HG03095 (cell line): ENCODE measurements around the gene SRP19.
"Not testable (repeated sequence)": the region's sequence is repeated elsewhere in the genome, so short reads cannot be mapped to it uniquely, and the experiment has no call there.

Experiments
- ATAC-seq: cut with Tn5 transposase; IDR thresholded peaks from one replicate; pipeline ENCODE4 v1.9.1; 2021; ENCODE audit warnings: moderate library complexity; ENCODE audit not compliant: unreplicated experiment

The SRP19 gene

DNA sequence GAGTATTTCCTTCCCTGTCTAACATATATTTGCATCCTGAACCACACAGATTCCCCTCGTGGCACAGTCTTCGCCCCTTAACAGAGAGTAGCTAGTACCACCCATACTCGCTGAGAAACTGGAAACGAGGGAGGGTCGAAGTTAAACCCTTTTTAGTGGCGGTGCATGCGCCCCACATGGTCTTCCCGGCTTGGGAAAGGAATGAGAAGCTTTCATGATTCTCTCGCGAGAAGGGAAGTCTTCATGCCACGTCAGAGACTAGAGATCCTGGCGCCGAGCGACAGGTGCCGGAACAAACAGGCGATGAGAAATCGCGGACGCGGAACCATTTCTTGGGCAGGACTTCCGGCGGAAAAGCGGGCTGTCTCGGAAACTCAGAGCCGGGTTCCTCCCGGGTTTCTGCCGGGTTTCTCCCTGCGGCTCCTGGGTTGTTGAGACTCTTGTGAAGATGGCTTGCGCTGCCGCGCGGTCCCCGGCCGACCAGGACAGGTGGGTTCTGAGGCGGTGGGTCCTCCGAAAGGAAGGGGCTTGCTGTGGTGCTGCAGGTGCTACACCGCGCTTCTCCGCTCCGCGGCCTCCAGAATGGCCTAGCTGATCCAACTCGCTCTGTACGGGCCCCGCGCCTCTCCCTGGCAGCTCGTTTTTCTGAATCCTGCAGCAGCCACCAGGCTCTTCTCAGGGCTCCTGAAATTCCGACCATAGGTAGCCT is at the start of gene SRP19:
TSS of gene SRP19 (plus strand) at position 359 of the 709 bp plus-strand sequence. CDS start at position 449, 90 bp downstream.
- peak; percentile 99 for ATAC-seq

DNA sequence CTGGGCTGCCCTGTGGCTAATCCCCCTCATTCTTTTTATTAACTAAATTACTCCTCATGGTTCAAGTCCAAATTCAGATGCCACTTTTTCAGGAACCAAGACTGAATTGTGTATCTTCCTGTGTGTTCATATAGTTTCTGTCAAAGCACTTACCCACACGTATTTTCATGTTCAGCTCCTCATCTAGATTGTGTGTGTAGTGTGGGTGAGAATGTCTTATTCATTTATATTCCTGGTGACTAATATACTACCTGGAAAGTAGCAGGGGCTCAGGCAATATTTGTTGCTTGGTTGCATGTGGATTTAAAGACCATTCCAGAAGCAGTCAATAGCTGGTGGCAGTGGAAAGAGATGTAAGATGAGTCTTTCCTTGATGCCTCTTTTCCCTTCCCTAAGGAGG is 48.5 kb upstream of the SRP19 start:
- ATAC-seq: no peak

DNA sequence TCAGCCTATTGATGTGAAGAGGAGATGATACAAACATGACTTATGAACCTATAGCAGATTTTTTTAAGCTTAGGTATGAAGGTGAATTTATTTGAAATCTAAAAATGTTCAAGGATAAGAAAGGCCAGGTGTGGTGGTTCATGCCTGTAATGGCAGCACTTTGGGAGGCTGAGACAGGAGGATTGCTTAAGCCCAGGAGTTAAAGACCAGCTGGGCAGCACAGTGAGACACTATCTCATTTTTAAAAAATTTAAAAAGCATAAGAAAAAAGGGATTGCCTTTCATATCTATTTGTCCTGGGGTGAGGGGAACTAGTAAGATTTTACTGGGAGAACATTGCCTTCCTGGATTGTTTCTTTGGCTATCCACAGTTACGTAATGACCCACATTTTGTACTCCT is 40.8 kb upstream of the SRP19 start:
- no peak for ATAC-seq

DNA sequence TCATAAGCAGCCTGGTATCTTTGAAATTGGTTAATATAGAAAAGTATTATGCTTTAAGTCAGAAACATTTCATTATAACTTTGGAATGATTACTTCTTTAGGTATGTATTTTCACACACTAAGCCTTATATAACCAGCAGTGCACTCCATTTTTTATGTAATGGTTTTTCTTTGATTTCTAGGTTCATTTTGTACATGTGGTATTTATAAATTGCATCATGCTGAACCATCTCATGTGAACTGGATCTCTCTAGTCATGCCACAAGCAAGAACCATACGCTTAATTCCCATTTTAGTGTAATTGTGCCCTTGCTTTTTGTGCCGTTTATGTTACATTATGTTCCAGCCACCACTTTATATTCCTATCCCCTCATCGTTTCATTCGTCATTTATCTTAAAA is 38.6 kb upstream of the SRP19 start:
- no peak for ATAC-seq

DNA sequence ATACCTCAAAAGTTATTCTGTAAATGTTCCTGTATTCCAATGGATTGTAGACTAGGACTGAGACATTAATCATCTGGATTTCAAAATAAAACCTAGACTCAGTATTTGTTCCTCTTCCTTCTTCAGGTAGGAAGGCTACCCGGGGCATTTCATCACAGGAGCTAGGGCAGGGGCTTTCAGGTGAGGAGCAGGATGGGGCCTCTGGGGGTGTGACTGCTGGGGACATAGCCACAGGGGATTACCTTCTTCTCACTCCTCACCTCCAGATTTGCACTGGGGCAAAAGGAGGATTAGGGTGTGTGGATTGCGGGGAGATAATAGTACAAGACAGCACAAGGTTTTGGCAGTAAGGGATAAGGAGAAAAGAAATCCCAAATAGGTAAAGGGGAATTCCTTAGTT is 37.9 kb upstream of the SRP19 start:
- ATAC-seq: no peak

DNA sequence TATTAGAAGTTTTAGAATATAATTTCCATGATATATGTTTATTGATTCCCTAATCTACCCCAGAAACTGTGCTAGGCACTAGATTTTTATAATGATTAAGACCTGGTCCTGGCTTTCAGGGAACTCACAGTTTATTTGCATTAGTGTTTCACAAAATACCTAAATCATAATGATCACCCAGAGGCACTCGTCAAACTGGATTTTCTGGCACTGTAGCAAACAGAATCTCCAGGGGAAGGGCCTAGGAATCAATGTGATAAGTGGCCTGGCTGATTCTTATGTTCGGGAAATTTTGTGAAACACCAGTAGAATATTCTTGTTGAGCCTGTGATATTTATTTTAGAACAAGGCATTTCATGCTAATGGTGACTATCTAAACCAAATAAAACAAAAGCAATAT is 37.4 kb upstream of the SRP19 start:
- no peak for ATAC-seq

DNA sequence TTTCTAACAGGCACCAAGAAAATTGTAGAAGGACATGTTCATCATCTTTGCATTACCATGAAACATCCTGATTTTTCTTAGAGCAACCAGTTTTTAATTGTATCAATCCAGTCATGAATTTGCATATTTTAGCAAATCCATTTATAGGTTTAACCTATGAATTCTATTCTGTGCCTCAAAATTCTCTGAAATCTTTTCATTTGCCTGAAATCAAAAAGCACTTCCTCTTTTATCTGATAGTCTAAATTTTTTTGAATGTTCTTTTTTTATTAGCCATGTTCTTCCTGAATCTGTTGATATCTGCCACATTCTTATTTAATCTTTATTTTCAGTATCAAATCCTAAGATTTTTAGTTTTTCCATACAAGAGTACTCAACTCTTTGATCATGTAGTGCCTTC is 36.9 kb upstream of the SRP19 start:
- no peak for ATAC-seq

DNA sequence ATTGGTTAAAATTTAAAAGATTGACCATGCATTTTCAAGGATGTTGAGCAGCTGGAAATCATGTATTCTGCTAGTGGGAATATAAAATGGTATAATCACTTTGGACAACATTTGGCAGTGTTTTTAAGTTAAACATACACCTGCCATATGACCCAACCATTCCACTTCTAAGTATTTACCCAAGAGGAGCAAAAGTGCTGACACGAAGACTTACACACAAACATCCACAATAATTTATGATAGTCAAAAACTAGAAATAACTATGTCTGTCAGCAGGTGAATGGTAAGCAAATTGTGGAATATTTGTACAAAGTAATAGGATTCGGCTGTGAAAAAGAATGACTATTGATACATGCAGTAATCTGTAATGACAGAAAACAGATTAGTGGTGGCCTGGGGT is 30.7 kb upstream of the SRP19 start:
- ATAC-seq: no peak

DNA sequence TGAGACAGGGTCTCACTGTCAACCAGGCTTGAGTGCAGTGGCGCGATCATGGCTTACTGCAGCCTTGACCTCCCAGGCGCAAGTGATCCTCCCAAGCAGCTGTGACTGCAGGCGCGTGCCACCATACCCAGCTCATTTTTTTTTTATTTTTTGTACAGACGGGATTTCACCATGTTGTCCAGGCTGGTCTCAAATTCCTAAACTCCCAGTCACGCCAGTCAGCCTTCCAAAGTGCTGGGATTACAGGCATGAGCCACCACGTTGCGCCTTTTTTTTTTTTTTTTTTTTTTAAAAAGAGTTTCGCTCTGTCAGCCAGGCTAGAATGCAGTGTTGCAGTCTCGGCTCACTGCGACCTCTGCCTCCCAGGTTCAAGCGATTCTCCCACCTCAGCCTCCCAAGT is 27.1 kb upstream of the SRP19 start:
- no peak for ATAC-seq

DNA sequence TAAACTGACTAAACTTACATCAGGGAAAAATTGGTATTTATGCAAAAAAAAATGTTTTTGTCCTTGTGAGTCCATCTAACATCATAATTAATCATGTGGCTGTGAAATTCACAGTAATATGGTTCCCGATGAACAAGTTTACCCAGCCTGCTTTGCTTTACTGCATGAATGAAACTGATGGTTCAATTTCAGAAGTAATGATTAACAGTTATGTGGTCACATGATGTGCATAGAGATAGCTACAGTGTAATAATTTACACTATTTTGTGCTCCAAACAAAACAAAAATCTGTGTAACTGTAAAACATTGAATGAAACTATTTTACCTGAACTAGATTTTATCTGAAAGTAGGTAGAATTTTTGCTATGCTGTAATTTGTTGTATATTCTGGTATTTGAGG is 16.6 kb upstream of the SRP19 start:
- no peak for ATAC-seq

DNA sequence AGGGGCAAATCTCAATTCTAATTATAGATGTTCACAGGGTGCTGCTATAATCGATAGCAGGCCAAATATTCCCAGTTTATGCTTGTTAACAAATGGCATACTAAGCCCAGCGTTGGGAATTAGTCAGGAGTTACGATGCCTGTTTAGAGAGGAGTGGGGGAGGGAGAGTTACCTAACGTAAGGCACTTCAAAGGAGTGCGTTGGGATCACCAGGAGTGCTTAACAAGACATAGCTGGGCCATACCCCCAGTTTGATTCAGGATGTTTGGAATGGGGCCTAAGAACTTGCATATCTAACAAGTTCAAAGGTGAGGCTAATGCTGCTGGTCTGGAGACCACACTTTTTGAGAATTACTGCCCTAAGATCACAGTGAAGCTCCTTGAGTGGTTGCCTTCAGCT is 14.5 kb upstream of the SRP19 start:
- no peak for ATAC-seq

DNA sequence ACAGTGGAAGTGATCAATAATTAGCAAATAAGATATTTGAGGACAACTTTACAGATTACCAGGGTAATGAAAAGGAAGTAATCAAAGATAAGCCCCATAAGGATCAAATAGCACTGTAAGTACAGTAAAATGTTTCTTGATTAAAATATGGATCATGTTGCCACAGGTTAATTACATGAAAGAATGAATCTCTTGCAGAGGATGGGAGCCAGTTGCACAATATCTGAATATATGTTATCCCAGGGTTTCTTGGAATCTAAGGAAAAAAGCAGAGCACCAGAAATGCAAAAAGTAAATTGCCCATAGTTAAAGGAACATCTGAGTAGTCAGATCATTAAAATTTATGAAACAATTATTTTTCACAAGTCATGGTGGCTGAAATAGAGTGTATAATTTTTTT is 13.8 kb upstream of the SRP19 start:
- no peak for ATAC-seq

DNA sequence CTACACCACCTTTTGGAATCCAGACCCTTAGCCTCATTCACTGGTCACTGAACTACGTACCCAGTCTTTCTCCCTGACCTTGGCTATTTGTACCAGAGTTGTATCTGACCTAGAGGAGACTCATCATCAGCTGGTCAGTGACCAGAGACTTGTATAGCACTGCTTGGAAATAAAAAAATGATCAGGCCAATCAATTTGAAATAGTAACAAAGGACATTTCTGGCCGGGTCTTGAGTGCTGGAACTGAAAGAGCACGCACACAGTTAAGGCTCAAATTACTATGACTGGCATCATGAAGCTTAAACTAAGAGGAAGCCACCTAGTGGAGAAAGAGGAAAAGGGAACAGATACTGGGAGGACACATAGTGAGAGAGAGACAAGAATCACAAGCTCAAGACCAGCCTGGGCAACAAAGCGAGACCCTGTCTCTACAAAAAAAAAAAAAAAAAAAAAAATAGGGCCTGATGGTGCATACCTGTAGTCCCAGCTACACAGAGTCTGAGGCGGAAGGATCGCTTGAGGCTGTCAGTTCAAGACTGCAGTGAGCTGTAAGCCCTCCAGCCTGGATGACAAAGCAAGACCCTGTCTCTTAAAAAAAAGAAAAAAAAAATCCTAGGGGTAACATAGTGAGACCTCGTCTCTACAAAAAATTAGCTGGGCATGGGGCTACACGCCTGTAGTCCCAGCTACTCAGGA is 12.8 kb upstream of the SRP19 start:
- ATAC-seq: peak; percentile 97

DNA sequence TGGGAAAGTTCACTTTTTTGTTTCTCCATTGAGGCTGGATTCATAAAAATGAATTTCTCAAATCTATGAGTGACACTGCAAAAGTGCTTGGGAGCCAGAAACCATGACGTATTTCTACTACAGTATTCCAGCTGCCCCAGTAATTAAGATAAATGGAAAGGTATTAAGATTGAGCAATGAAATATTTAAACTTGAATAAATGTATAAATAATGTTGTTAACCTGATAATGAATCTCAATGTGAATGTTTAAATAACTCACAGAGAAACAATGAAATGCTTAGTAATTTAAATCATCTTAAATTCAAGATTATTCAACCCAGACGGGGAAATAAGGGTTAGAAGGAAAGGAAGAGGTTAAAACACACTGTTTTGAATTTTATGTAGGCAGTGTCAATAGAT is 11.2 kb upstream of the SRP19 start:
- ATAC-seq: no peak

DNA sequence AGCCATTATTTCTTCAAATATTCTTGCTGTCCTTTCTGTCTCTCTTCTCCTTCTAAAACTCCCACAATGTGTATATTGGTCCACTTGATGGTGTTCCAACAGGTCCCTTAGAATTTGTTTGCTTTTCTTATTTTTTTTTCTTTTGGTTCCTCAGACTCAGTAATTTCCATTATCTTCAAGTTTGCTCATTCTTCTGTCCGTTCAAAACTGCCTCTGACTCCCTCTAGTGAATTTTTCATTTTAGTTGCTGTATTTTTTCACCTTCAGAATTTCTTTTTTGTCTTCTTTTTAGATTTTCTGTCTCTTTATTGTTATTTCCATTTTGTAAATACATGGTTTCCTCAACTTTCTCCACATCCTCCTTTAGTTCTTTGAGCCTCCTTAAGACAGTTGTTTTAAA is 6.4 kb upstream of the SRP19 start:
- no peak for ATAC-seq

DNA sequence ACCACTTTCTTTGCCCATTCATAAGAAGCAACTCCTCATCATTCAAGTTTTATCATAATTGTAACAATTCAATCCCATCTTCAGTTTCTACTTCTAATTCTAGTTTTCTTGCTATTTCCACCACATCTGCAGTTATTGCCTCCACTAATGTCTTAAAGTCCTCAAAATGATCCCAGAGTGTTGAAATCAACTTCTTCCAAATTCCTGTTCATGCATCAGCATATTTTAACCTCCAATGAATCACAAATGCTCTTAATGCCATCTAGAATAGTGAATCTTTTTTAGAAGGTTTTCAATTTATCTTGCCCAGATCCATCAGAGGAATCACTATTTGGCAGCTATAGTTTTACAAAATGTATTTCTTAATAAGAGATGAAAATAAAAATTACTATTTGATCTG is 3.2 kb upstream of the SRP19 start:
- no peak for ATAC-seq

DNA sequence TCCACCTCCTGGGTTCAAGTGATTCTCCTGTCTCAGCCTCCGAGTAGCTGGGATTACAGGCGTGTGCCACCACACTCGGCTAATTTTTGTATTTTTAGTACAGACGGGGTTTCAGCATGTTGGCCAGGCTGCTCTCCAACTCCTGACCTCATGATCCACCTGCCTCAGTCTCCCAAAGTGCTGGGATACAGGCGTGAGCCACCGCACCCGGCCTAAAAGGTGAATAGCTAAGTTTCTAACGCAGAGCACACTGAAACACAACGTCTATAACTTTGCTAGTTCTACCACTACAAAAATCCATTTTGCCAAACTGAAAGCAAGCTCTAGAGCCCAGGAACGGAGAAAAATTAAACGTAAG is 537 bp upstream of the SRP19 start:
- ATAC-seq: not testable (repeated sequence)

DNA sequence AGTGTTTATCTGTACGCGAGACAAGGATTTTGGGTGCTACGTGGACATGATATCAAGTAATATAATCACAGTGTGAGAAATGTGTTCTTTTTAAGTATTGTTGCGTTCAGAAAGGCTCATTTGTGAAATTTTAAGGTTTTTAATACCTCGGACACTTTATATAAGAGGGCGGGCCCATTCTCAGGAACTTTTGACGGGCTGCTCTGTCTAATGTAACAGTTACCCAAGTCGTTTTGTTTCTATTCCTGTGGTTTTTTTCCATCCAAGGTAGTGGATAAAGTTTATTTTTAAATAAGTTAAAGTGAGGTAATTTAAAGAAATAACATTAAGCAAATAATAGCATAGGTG is 525 bp downstream of the SRP19 start:
- ATAC-seq: no peak

DNA sequence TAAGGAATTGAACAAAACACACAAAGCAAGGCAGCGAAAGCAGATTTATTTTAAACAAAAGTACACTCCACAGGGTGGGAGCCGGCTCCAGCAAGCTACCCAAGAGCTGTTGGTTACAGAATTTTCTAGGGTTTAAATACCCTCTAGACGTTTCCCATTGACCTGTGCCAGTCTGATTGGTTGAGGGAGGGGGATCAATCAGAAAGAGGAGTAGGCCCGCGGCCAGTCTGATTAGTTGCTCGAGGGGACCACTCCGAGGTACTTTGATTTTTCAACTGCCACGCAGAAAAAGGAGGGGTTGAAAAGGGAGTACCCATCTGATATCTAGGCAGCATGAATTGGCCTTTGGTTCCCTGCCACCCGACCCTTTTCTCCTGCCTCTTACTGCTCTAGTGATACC is 998 bp downstream of the SRP19 start:
- no peak for ATAC-seq

DNA sequence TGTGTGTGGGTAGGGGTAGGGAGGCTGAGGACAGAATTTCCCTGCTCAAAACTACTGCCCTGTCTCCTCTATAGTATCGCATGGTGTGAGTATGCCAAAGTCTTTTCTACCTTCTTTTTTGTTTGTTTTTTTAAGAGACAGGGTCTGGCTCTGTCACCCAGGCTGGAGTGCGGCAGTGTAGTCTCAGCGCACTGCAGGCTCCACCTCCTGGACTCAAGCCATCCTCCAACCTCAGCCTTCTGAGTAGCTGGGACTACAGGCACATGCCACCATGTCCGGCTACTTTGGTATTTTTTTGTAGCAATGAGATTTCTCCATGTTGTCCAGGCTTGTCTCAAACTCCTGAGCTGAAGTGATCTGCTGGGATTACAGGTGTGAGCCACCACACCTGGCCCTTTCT is 2.5 kb downstream of the SRP19 start:
- ATAC-seq: no peak

DNA sequence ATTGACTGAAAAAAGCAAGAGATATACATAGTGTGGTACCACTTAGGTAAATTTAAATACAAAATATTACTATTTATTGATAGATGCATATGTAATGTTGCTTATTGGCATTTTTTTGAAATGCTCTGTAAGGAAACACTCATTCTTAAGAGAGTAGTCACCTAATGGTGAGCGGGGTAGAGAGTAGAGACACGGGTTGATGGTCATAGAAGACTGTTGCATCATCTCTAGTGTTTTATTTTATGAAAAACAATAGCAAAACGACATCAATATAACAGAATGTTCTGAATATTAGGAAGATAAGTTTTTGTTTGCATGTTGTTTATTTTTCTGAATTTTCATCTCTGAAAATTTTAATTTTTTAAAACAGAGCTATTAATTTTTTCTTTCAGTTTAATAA is 4.0 kb downstream of the SRP19 start:
- no peak for ATAC-seq

DNA sequence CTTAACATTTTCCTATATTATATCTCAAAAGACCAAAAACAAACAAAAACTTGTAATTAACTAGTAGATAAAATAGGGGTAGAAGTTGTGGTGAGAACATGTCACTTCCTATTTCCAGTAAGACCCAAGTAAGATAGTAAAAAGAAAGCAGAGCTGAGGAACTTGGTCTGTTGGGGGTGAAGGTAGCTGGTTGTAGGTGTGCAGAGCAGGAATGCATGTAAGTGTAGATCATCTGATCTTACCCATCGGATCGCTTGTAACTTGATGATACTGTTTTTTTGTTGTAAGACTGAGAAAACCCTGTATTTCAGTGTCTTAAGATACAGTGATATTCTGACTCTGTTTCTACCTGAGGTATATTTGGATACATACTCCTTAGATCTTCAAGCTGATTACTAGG is 5.7 kb downstream of the SRP19 start:
- ATAC-seq: no peak

DNA sequence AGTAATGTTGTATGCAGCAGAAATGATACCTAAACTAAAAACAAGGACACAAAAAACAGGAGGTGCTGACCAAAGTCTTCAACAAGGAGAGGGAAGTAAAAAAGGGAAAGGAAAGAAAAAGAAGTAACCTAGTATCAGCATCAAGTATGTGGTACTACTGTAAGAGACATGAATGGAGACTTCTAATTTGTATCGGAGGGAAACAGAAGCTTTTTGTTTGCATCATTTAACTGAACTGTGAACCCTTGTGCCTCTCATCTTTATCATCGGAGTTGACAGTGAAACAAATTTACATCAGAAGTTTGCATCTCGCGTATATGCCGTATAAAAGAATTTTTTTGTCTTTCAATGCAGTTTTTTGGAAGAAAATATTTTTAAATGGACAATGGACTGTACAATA is 6.3 kb downstream of the SRP19 start:
- no peak for ATAC-seq
